ENCODE results near the gene MELK. TPM values are rescaled to one million over a fixed set of nuclear protein-coding genes. Genes with fewer than 3 reads are reported as not detected.
A peak's percentile ranks its signal among the peaks of the same experiment; 100 is the strongest.

The MELK gene
- total RNA-seq, 1 donor from 2014 or later = 11.0 TPM

GRCh38 chr9:36576866-36577265 lies 4.2 kb downstream of the MELK start:
- peaks cover 23% of the 10 kb centered on the region for H3K4me1 Mint-ChIP-seq (ENCODE audit: unreplicated experiment)
- H3K36me3 Mint-ChIP-seq (ENCODE audit: unreplicated experiment) = peaks cover 5% of the 10 kb centered on the region
- DNase-seq (ENCODE audit: extremely low spot score, unreplicated experiment) = no peak
- TF ChIP-seq CTCF (IDR thresholded peaks at IDR 0.05) = no peak
- H3K27me3 Mint-ChIP-seq (ENCODE audit: unreplicated experiment) = no peaks in the 10 kb centered on the region
- H3K27ac Mint-ChIP-seq (ENCODE audit: unreplicated experiment) = peak overlapping the region; percentile 34
- no peak overlapping the region for H3K4me3 Mint-ChIP-seq (ENCODE audit: unreplicated experiment)
- no peaks in the 10 kb centered on the region for H3K9me3 Mint-ChIP-seq (ENCODE audit: unreplicated experiment)

GRCh38 chr9:36584620-36585460 lies 12.1 kb downstream of the MELK start:
- no peaks in the 10 kb centered on the region for H3K27me3 Mint-ChIP-seq (ENCODE audit: unreplicated experiment)
- H3K27ac Mint-ChIP-seq (ENCODE audit: unreplicated experiment) = peak overlapping the region; percentile 24
- H3K36me3 Mint-ChIP-seq (ENCODE audit: unreplicated experiment) = peaks cover 8% of the 10 kb centered on the region
- peak; percentile 0 for DNase-seq (ENCODE audit: extremely low spot score, unreplicated experiment)
- no peak overlapping the region for H3K4me3 Mint-ChIP-seq (ENCODE audit: unreplicated experiment)
- TF ChIP-seq CTCF (IDR thresholded peaks at IDR 0.05) = no peak
- peaks cover 5% of the 10 kb centered on the region for H3K4me1 Mint-ChIP-seq (ENCODE audit: unreplicated experiment)
- H3K9me3 Mint-ChIP-seq (ENCODE audit: unreplicated experiment) = no peaks in the 10 kb centered on the region

GRCh38 chr9:36590231-36590630 lies 17.5 kb downstream of the MELK start:
- DNase-seq (ENCODE audit: extremely low spot score, unreplicated experiment) = no peak
- Mint-ChIP-seq H3K4me3 (ENCODE audit: unreplicated experiment) (no peak overlapping the region), H3K9me3 (ENCODE audit: unreplicated experiment) (no peaks in the 10 kb centered on the region), H3K36me3 (ENCODE audit: unreplicated experiment) (peaks cover 6% of the 10 kb centered on the region), H3K27ac (ENCODE audit: unreplicated experiment) (no peak overlapping the region), H3K27me3 (ENCODE audit: unreplicated experiment) (no peaks in the 10 kb centered on the region), H3K4me1 (ENCODE audit: unreplicated experiment) (no peaks in the 10 kb centered on the region)
- TF ChIP-seq CTCF (IDR thresholded peaks at IDR 0.05) = no peak

- Mint-ChIP-seq H3K9me3 (ENCODE audit: unreplicated experiment) (no peaks in the 10 kb centered on the region), H3K4me1 (ENCODE audit: unreplicated experiment) (peaks cover 2% of the 10 kb centered on the region), H3K4me3 (ENCODE audit: unreplicated experiment) (no peak overlapping the region), H3K27me3 (ENCODE audit: unreplicated experiment) (no peaks in the 10 kb centered on the region), H3K36me3 (ENCODE audit: unreplicated experiment) (peaks cover 6% of the 10 kb centered on the region), H3K27ac (ENCODE audit: unreplicated experiment) (no peak overlapping the region)
- DNase-seq (ENCODE audit: extremely low spot score, unreplicated experiment) = no peak
- TF ChIP-seq CTCF (IDR thresholded peaks at IDR 0.05) = no peak
Observed at GRCh38 chr9:36592801-36593583, 20.3 kb downstream of the MELK start.

- H3K27ac Mint-ChIP-seq (ENCODE audit: unreplicated experiment) = no peak overlapping the region
- no peak for TF ChIP-seq CTCF (IDR thresholded peaks at IDR 0.05)
- no peaks in the 10 kb centered on the region for H3K9me3 Mint-ChIP-seq (ENCODE audit: unreplicated experiment)
- DNase-seq (ENCODE audit: extremely low spot score, unreplicated experiment) = no peak
- no peaks in the 10 kb centered on the region for H3K27me3 Mint-ChIP-seq (ENCODE audit: unreplicated experiment)
- peaks cover 6% of the 10 kb centered on the region for H3K36me3 Mint-ChIP-seq (ENCODE audit: unreplicated experiment)
- H3K4me3 Mint-ChIP-seq (ENCODE audit: unreplicated experiment) = no peak overlapping the region
- H3K4me1 Mint-ChIP-seq (ENCODE audit: unreplicated experiment) = peaks cover 8% of the 10 kb centered on the region
Observed at GRCh38 chr9:36594213-36594612, 21.5 kb downstream of the MELK start.
